A673 (cell line): ENCODE measurements around the gene CHCHD6.

ENCODE experiments used
- EZH2 ChIP-seq: fragments of 200-600 bp; sonication (generic); IDR thresholded peaks from 2 replicates; pipeline ENCODE4 v1.6.1; 2017; ENCODE audit warnings: borderline replicate concordance, low read depth, mild to moderate bottlenecking, mixed read lengths, antibody characterized with exemption, low read length; ENCODE audit not compliant: poor library complexity, severe bottlenecking
- TF ChIP-seq, protein P1 (sequence below): fragments of 300-800, 200-600 bp; sonication (generic); conservative IDR thresholded peaks from 2 replicates; pipeline ENCODE4 v1.5.1; 2017; ENCODE audit warnings: low read depth, mild to moderate bottlenecking, antibody characterized with exemption, low read length, moderate library complexity, mixed read lengths

DNA sequence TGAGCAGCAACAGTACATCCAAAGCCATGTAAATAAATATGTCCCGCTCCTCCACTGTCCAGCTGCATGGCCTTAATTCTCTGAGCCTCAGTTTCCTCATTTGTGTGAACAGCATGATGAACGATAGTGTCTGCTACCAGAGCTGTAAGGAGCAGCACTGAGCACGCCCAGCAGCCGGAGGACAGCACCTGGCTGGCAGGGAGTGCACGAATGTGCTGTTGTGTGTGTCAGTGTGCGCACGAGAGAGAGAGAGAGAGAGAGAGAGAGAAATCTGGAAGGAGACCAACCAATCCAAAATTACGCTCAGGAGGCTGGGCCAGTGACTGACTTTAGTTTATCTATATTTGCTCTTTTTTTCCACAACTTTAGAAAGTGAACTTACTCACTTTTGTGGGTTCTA, 252.3 kb downstream of the CHCHD6 start:
- TF ChIP-seq, protein P1, sequence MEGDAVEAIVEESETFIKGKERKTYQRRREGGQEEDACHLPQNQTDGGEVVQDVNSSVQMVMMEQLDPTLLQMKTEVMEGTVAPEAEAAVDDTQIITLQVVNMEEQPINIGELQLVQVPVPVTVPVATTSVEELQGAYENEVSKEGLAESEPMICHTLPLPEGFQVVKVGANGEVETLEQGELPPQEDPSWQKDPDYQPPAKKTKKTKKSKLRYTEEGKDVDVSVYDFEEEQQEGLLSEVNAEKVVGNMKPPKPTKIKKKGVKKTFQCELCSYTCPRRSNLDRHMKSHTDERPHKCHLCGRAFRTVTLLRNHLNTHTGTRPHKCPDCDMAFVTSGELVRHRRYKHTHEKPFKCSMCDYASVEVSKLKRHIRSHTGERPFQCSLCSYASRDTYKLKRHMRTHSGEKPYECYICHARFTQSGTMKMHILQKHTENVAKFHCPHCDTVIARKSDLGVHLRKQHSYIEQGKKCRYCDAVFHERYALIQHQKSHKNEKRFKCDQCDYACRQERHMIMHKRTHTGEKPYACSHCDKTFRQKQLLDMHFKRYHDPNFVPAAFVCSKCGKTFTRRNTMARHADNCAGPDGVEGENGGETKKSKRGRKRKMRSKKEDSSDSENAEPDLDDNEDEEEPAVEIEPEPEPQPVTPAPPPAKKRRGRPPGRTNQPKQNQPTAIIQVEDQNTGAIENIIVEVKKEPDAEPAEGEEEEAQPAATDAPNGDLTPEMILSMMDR, result no peak
- no peak for TF ChIP-seq EZH2
